ENCODE measurements around the gene EPC1. TPM values are rescaled to one million over a fixed set of nuclear protein-coding genes. Genes with fewer than 3 reads are reported as not detected.

The EPC1 gene
- total RNA-seq, 2 experiments from 2014 or later: 173 to 181 TPM

GRCh38 chr10:32384171-32384570 is 37.2 kb upstream of the EPC1 start:
- peaks cover 10% of the 10 kb centered on the region for H3K4me1 Mint-ChIP-seq (ENCODE audit: low read depth)
- H3K27me3 Mint-ChIP-seq: no peaks in the 10 kb centered on the region
- intact Hi-C loops (cut with DNase I, micrococcal nuclease): loop anchor here in 1 of 2 experiments (10.0 kb wide), 2 partner anchors 571 to 741 kb away; partner anchors contain the start of gene ITGB1
- Histone ChIP-seq H3K4me3 (ENCODE audit: low read length) (no peak overlapping the region), H3K27me3 (ENCODE audit: control insufficient read depth in 1 of 2, insufficient read depth in 2 of 2, low read length in 2 of 2) (no peaks in the 10 kb centered on the region), H3K4me1 (ENCODE audit: insufficient read depth, low read length) (peaks cover 8% of the 10 kb centered on the region), H3K9me3 (ENCODE audit: control insufficient read depth in 1 of 2, insufficient read depth in 1 of 2, low read length in 2 of 2) (no peaks in the 10 kb centered on the region), H3K36me3 (ENCODE audit: insufficient read depth, low read length) (no peaks in the 10 kb centered on the region), H3K27ac (ENCODE audit: low read depth in 1 of 2, low read length in 2 of 2) (no peak overlapping the region)
- peaks cover 4% of the 10 kb centered on the region for H3K9me3 Mint-ChIP-seq
- POLR2A ChIA-PET: interaction anchor here (2.4 kb wide), 1 partner anchor 61 kb away, joined by 9 read pairs; the partner anchor contains the start of gene CCDC7
- DNase-seq: no peak
- H3K4me3 Mint-ChIP-seq: no peak overlapping the region
- no peak for ATAC-seq (ENCODE audit: poor library complexity)
- CTCF ChIA-PET: interaction anchor here (0.6 kb wide), 1 partner anchor 462 kb away, joined by 3 read pairs; no protein-coding TSS in a partner anchor
- no peak for TF ChIP-seq CTCF (IDR thresholded peaks at IDR 0.05)
- H3K27ac Mint-ChIP-seq: no peak overlapping the region
- H3K36me3 Mint-ChIP-seq (ENCODE audit: low read depth): no peaks in the 10 kb centered on the region

GRCh38 chr10:32381165-32381564 is 34.2 kb upstream of the EPC1 start:
- no peak for ATAC-seq (ENCODE audit: poor library complexity)
- TF ChIP-seq CTCF (IDR thresholded peaks at IDR 0.05): no peak
- H3K4me3 ChIP-seq (ENCODE audit: low read length): no peak overlapping the region
- intact Hi-C loops (cut with DNase I, micrococcal nuclease): loop anchor here in 1 of 2 experiments (2.0 to 10.0 kb wide), 3 partner anchors 64 to 744 kb away; partner anchors contain the start of gene ITGB1
- H3K27me3 Mint-ChIP-seq: no peaks in the 10 kb centered on the region
- no peak overlapping the region for H3K27ac Mint-ChIP-seq
- DNase-seq: no peak
- H3K27me3 ChIP-seq (ENCODE audit: control insufficient read depth in 1 of 2, insufficient read depth in 2 of 2, low read length in 2 of 2): no peaks in the 10 kb centered on the region
- H3K9me3 Mint-ChIP-seq: no peaks in the 10 kb centered on the region
- no peaks in the 10 kb centered on the region for H3K36me3 ChIP-seq (ENCODE audit: insufficient read depth, low read length)
- H3K4me1 Mint-ChIP-seq (ENCODE audit: low read depth): no peaks in the 10 kb centered on the region
- no peaks in the 10 kb centered on the region for H3K4me1 ChIP-seq (ENCODE audit: insufficient read depth, low read length)
- H3K36me3 Mint-ChIP-seq (ENCODE audit: low read depth): peaks cover 4% of the 10 kb centered on the region
- POLR2A ChIA-PET: no interaction called here
- H3K27ac ChIP-seq (ENCODE audit: low read depth in 1 of 2, low read length in 2 of 2): no peak overlapping the region
- peak overlapping the region; percentile 62 for H3K4me3 Mint-ChIP-seq
- H3K9me3 ChIP-seq (ENCODE audit: control insufficient read depth in 1 of 2, insufficient read depth in 1 of 2, low read length in 2 of 2): no peaks in the 10 kb centered on the region
- CTCF ChIA-PET: interaction anchor here (1.5 kb wide), 1 partner anchor 35 kb away, joined by 4 read pairs; no protein-coding TSS in a partner anchor

- H3K27me3 ChIP-seq (ENCODE audit: control insufficient read depth in 1 of 2, insufficient read depth in 2 of 2, low read length in 2 of 2): no peaks in the 10 kb centered on the region
- H3K36me3 ChIP-seq (ENCODE audit: insufficient read depth, low read length): no peaks in the 10 kb centered on the region
- no peak overlapping the region for H3K4me3 Mint-ChIP-seq
- ChIA-PET POLR2A (interaction anchor here (0.6 to 7.8 kb wide), 4 partner anchors 20 to 122 kb away, joined by 3 to 109 read pairs (median 48); partner anchors contain the start of genes CCDC7 and EPC1), CTCF (interaction anchor here (1.0 to 4.9 kb wide), 2 partner anchors 12 to 34 kb away, joined by 3 to 30 read pairs; partner anchors contain the start of gene EPC1)
- intact Hi-C loops (cut with DNase I, micrococcal nuclease): loop anchor here (2.0 to 10.0 kb wide), 7 partner anchors 48 to 745 kb away; partner anchors contain the start of genes CCDC7 (in 1 of the 2), ITGB1 (in 1 of the 2) and KIF5B (in 1 of the 2)
- DNase-seq (no peak), ATAC-seq (ENCODE audit: poor library complexity) (no peak)
- H3K9me3 Mint-ChIP-seq: no peaks in the 10 kb centered on the region
- TF ChIP-seq CTCF (IDR thresholded peaks at IDR 0.05): no peak
- peak overlapping the region; percentile 61 to 81 for H3K27ac ChIP-seq (ENCODE audit: low read depth in 1 of 2, low read length in 2 of 2)
- H3K9me3 ChIP-seq (ENCODE audit: control insufficient read depth in 1 of 2, insufficient read depth in 1 of 2, low read length in 2 of 2): no peaks in the 10 kb centered on the region
- no peaks in the 10 kb centered on the region for H3K4me1 ChIP-seq (ENCODE audit: insufficient read depth, low read length)
- H3K4me1 Mint-ChIP-seq (ENCODE audit: low read depth): peaks cover 6% of the 10 kb centered on the region
- H3K27ac Mint-ChIP-seq: no peak overlapping the region
- H3K27me3 Mint-ChIP-seq: no peaks in the 10 kb centered on the region
- H3K36me3 Mint-ChIP-seq (ENCODE audit: low read depth): peaks cover 4% of the 10 kb centered on the region
- H3K4me3 ChIP-seq (ENCODE audit: low read length): no peak overlapping the region
Measured at GRCh38 chr10:32379950-32380551, 33.1 kb upstream of the EPC1 start.
